H1 (cell line): ENCODE results near the gene COPS6. TPM values are rescaled to one million over a fixed set of nuclear protein-coding genes. Genes with fewer than 3 reads are reported as not detected.

Source experiments
- EGR1 ChIP-seq: IDR thresholded peaks from 2 replicates; pipeline ENCODE4 v1.6.1; 2011; ENCODE audit warnings: low read depth, low read length, borderline replicate concordance
- KDM5A ChIP-seq: fragments of 200-600 bp; IDR thresholded peaks from 2 replicates; pipeline ENCODE4 v1.7.1; 2012; ENCODE audit warnings: mild to moderate bottlenecking, low read length, inconsistent platforms, mixed read lengths
- MAFK ChIP-seq: IDR thresholded peaks from 2 replicates; pipeline ENCODE4 v1.6.1; 2012; ENCODE audit warnings: low read depth, mild to moderate bottlenecking, improper control_type of control experiment, low read length
- NRF1 ChIP-seq: IDR thresholded peaks from 2 replicates; pipeline ENCODE4 v1.6.1; 2011; ENCODE audit warnings: mild to moderate bottlenecking, low read depth, low read length, improper control_type of control experiment
- RFX5 ChIP-seq: IDR thresholded peaks from 2 replicates; pipeline ENCODE4 v1.6.1; 2011; ENCODE audit warnings: low read depth, low read length, improper control_type of control experiment, borderline replicate concordance
- SP4 ChIP-seq: IDR thresholded peaks from 2 replicates; pipeline ENCODE4 v1.6.1; 2012; ENCODE audit warnings: low read length, inconsistent platforms
- TEAD4 ChIP-seq: IDR thresholded peaks from 2 replicates; pipeline ENCODE4 v1.6.1; 2012; ENCODE audit warnings: low read depth, low read length, inconsistent platforms, mixed read lengths
- polyA plus RNA-seq, 7 experiments: library from polyadenylated mRNA; depleted of rRNA in 3 of 7; stranded (reverse) in 5 of 7; unstranded in 2 of 7; fragments of >200 nt in 5 of 7; fragments of 200-250 nt in 2 of 7; gene quantifications; 1 replicate in 5 of 7; 2 replicates in 1 of 7; 4 replicates in 1 of 7; pipeline versions ENCODE4 v1.2.1 to v1.2.3, GENCODE V29; 2011 to 2013; ENCODE audit warnings: missing spikeins in 2 of 7, mixed read lengths in 2 of 7
- total RNA-seq: library from RNA; stranded (reverse); fragmentation: NEBNext Ultra II Directional; extraction: Animal tissue kit (Norgen Biotek cat#: 25700); gene quantifications from 2 replicates; pipeline ENCODE4 v1.2.1, GENCODE V29; 2021

COPS6 gene
- total and polyA plus RNA-seq, 2 of the 8 experiments (the other 6 are each of a cell fraction or from before 2014, with no cell fraction given), result 127 to 225 TPM

DNA sequence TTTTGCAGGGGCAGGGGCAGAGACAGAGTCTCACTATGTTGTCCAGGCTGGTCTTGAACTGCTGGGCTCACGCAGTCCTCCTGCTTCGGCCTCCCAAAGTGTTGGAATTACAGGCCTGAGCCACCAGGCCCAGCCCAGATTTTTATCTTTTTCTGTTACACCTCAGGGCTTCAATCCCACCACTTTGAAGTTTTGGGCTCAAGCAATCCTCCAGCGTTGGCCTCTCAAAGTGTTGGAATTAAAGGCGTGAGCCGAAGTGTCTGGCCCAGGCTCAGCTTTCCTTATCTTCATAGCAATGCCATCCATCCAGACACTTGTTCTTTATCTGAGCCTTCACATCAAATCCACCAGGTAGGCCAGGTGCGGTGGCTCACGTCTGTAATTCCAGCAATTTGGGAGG lies 26.3 kb downstream of the COPS6 start (continued):
- TF ChIP-seq TEAD4, result no peak
- TF ChIP-seq EGR1, result no peak
- TF ChIP-seq SP4, result no peak
- TF ChIP-seq KDM5A, result no peak
- TF ChIP-seq NRF1, result no peak
- no peak for TF ChIP-seq MAFK
- no peak for TF ChIP-seq RFX5
